ENCODE results near the gene SAT1.

DNA sequence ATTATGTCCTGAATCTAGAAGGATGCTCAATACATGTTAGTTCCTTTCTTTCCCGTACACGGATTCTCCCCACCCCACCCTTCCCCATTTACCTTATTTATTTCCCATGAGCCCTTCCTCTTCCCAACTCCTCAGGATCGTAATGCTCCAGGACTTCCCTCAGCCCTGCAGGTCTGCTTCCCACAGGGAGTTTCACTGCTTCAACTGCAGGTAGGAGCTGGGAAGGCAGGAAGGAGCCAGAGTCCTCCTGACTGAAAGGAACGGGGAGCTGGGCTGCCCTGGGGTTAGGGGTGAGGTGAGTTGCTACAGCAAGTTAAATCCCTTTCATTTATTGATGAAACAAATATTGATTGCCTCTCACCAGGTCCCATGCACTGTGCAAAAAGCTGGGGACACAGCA lies 33.2 kb downstream of the SAT1 start:
- TF ChIP-seq POLR2AphosphoS5 (IDR thresholded peaks at IDR 0.05; ENCODE audit: low read depth, low read length) (no peak), POLR2A (IDR thresholded peaks at IDR 0.05; ENCODE audit: low read depth, low read length) (no peak)

Data from GM12892 (cell line).